Adrenal gland (tissue), 5 donors: Measurements from ENCODE around the gene PAXIP1.
"Not testable (repeated sequence)": the region's sequence is repeated elsewhere in the genome, so short reads cannot be mapped to it uniquely, and the experiment has no call there.

Experiments
- POLR2A ChIP-seq, 2 donors: fragments of 450-650 bp; IDR thresholded peaks; one replicate each; pipeline ENCODE4 v1.6.1; 2017; ENCODE audit warnings: antibody characterized with exemption in 2 of 2, mild to moderate bottlenecking in 2 of 2, moderate library complexity in 1 of 2
- TF ChIP-seq, protein P1 (sequence below), 6 experiments: fragments of 450-650 bp in 4 of 6; fragments of 200-600 bp in 2 of 6; sonication (generic) in 1 of 6; IDR thresholded peaks; 1 replicate in 5 of 6; 2 replicates in 1 of 6; pipeline versions ENCODE4 v1.5.1 to v1.8.0; 2016 to 2021; ENCODE audit warnings: antibody characterized with exemption in 6 of 6, mild to moderate bottlenecking in 2 of 6, moderate library complexity in 1 of 6
- donor health status: DM: no; HTN: no; CAD: no.

DNA sequence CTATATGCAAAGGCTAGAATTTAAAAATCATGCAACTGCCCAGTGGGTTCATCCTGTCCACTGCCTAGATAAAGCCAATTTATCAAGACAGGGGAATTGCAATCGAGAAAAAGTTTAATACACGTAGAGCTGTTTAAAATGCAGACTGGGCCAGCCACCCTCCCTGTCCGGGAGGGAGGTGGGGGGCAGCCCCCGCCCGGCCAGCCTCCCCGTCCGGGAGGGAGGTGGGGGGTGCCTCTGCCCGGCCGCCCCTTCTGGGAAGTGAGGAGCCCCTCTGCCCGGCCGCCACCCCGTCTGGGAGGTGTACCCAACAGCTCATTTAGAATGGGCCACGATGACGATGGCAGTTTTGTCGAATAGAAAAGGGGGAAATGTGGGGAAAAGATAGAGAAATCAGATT, 31.6 kb upstream of the PAXIP1 start:
- TF ChIP-seq POLR2A (IDR thresholded peaks at IDR 0.05), result not testable (repeated sequence)
- TF ChIP-seq, protein P1, sequence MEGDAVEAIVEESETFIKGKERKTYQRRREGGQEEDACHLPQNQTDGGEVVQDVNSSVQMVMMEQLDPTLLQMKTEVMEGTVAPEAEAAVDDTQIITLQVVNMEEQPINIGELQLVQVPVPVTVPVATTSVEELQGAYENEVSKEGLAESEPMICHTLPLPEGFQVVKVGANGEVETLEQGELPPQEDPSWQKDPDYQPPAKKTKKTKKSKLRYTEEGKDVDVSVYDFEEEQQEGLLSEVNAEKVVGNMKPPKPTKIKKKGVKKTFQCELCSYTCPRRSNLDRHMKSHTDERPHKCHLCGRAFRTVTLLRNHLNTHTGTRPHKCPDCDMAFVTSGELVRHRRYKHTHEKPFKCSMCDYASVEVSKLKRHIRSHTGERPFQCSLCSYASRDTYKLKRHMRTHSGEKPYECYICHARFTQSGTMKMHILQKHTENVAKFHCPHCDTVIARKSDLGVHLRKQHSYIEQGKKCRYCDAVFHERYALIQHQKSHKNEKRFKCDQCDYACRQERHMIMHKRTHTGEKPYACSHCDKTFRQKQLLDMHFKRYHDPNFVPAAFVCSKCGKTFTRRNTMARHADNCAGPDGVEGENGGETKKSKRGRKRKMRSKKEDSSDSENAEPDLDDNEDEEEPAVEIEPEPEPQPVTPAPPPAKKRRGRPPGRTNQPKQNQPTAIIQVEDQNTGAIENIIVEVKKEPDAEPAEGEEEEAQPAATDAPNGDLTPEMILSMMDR (IDR thresholded peaks at IDR 0.05), result not testable (repeated sequence)
